ENCODE measurements around the gene KRTAP9-3. TPM values are rescaled to one million over a fixed set of nuclear protein-coding genes. Genes with fewer than 3 reads are reported as not detected.
"Not testable (repeated sequence)": the region's sequence is repeated elsewhere in the genome, so short reads cannot be mapped to it uniquely, and the experiment has no call there.

The KRTAP9-3 gene
- total and polyA plus RNA-seq, 2 donors (not counting 3 experiments of a cell fraction or from before 2014, with no cell fraction given): not detected

- intact Hi-C loops (cut with micrococcal nuclease); H3K9ac ChIP-seq (replicated peaks; ENCODE audit: extremely low read depth, insufficient read depth, low read length); H3K79me2 ChIP-seq (ENCODE audit: control insufficient read depth, insufficient read depth, low read length); H3K36me3 ChIP-seq (ENCODE audit: control insufficient read depth in 2 of 2, extremely low read depth in 1 of 2, insufficient read depth in 2 of 2, low read length in 2 of 2); POLR2A ChIA-PET; DNase-seq (ENCODE audit: low read depth, low spot score); BruUV-seq (replicated peaks); dilution Hi-C loops (cut with MboI; ENCODE audit: extremely low pct_ligation_motif_present, low sequenced_read_pairs); H3K27me3 ChIP-seq (ENCODE audit: control insufficient read depth in 2 of 2, insufficient read depth in 2 of 2, low read length in 2 of 2); H2AFZ ChIP-seq (ENCODE audit: low read depth, low read length); H3K27ac ChIP-seq (ENCODE audit: insufficient read depth, low read depth, low read length); FAIRE-seq; H3K4me3 ChIP-seq (replicated peaks in 1 of 3; ENCODE audit: insufficient read depth in 1 of 3, low read depth in 1 of 3, low read length in 3 of 3); CTCF ChIA-PET; H3K9me3 ChIP-seq (replicated peaks; ENCODE audit: control insufficient read depth, insufficient read depth, low read length); H3K9me1 ChIP-seq (replicated peaks; ENCODE audit: control insufficient read depth, extremely low read depth, insufficient read depth, low read length); H3K4me2 ChIP-seq (ENCODE audit: insufficient read depth, low read length); H4K20me1 ChIP-seq (replicated peaks; ENCODE audit: control insufficient read depth, extremely low read depth, insufficient read depth, low read length); H3K4me1 ChIP-seq (ENCODE audit: control insufficient read depth, extremely low read depth, insufficient read depth, low read length): not testable (repeated sequence)
Measured at GRCh38 chr17:41249637-41250240, 17.5 kb downstream of the KRTAP9-3 start, which contains the start of gene KRTAP9-4. KRTAP9-4 (plus strand) TSS chr17:41249687; CDS start chr17:41249721, 34 bp downstream.

- FAIRE-seq (no peak), DNase-seq (ENCODE audit: low read depth, low spot score) (peak; percentile 0)
- Histone ChIP-seq H3K9me1 (replicated peaks; ENCODE audit: control insufficient read depth, extremely low read depth, insufficient read depth, low read length) (no peaks in the 10 kb centered on the region), H3K4me1 (ENCODE audit: control insufficient read depth, extremely low read depth, insufficient read depth, low read length) (no peaks in the 10 kb centered on the region), H3K79me2 (ENCODE audit: control insufficient read depth, insufficient read depth, low read length) (no peaks in the 10 kb centered on the region), H3K27ac (ENCODE audit: insufficient read depth, low read depth, low read length) (no peak overlapping the region), H3K4me2 (ENCODE audit: insufficient read depth, low read length) (no peak overlapping the region), H2AFZ (ENCODE audit: low read depth, low read length) (no peak overlapping the region), H3K27me3 (ENCODE audit: control insufficient read depth in 2 of 2, insufficient read depth in 2 of 2, low read length in 2 of 2) (no peaks in the 10 kb centered on the region), H3K4me3 (replicated peaks in 1 of 3; ENCODE audit: insufficient read depth in 1 of 3, low read depth in 1 of 3, low read length in 3 of 3) (no peak overlapping the region), H3K9me3 (replicated peaks; ENCODE audit: control insufficient read depth, insufficient read depth, low read length) (no peaks in the 10 kb centered on the region), H3K9ac (replicated peaks; ENCODE audit: extremely low read depth, insufficient read depth, low read length) (no peak overlapping the region), H3K36me3 (ENCODE audit: control insufficient read depth in 2 of 2, extremely low read depth in 1 of 2, insufficient read depth in 2 of 2, low read length in 2 of 2) (no peaks in the 10 kb centered on the region), H4K20me1 (replicated peaks; ENCODE audit: control insufficient read depth, extremely low read depth, insufficient read depth, low read length) (no peaks in the 10 kb centered on the region)
- no peak for TF ChIP-seq EZH2 (IDR thresholded peaks at IDR 0.05; ENCODE audit: borderline replicate concordance, low read depth, low read length, severe bottlenecking)
- TF ChIP-seq POLR2AphosphoS5 (IDR thresholded peaks at IDR 0.05; ENCODE audit: insufficient read depth, low read depth, low read length): no peak
- no peak for TF ChIP-seq CTCF (IDR thresholded peaks at IDR 0.05; ENCODE audit: extremely low read depth in 1 of 2, insufficient read depth in 1 of 2, low read depth in 1 of 2, low read length in 2 of 2)
- TF ChIP-seq MYC (IDR thresholded peaks at IDR 0.05; ENCODE audit: low read depth, low read length): no peak
- TF ChIP-seq FOS (IDR thresholded peaks at IDR 0.05; ENCODE audit: borderline replicate concordance, insufficient read depth, low read length): no peak
- no peak for TF ChIP-seq MAX (IDR thresholded peaks at IDR 0.05; ENCODE audit: insufficient read depth, insufficient read length)
- TF ChIP-seq JUN (IDR thresholded peaks at IDR 0.05; ENCODE audit: borderline replicate concordance, insufficient read depth, insufficient read length, low read depth): no peak
- no TSS peak for BruUV-seq (replicated peaks)
- ChIA-PET CTCF (no interaction called here), POLR2A (no interaction called here)
- dilution Hi-C loops (cut with MboI; ENCODE audit: extremely low pct_ligation_motif_present, low sequenced_read_pairs) (no loop called here), intact Hi-C loops (cut with micrococcal nuclease) (no loop called here)
Measured at GRCh38 chr17:41251261-41251660, 19.0 kb downstream of the KRTAP9-3 start.
